ENCODE data around the gene ZNF672. TPM values are rescaled to one million over a fixed set of nuclear protein-coding genes. Genes with fewer than 3 reads are reported as not detected.

ZNF672 gene
- total and polyA plus RNA-seq, 2 of the 4 experiments (the other 2 are of a cell fraction), result 6.6 to 12.6 TPM

DNA sequence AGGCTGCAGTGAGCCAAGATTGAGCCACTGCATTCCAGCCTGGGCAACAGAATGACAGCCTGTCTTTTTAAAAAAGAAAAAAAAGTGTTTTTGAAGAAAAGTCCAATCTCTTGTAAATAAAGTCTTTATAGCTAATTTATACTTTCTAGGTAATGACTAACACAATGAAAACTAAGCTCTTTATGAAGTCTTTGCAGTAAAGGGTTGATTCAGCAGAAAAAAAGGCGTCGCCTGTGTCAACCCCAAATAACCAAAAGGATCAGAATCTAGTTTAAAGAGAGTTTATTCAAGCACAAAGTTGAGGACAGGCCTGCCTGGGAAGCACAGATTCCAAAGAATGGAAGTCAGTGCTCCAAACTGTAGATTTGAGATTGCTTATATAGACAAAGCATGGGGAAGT, 53.7 kb downstream of the ZNF672 start (continued):
- TF ChIP-seq CHD1 (IDR thresholded peaks at IDR 0.05; ENCODE audit: low read depth, low read length) (no peak), MXI1 (IDR thresholded peaks at IDR 0.05; ENCODE audit: borderline replicate concordance, low read depth, low read length) (no peak)

DNA sequence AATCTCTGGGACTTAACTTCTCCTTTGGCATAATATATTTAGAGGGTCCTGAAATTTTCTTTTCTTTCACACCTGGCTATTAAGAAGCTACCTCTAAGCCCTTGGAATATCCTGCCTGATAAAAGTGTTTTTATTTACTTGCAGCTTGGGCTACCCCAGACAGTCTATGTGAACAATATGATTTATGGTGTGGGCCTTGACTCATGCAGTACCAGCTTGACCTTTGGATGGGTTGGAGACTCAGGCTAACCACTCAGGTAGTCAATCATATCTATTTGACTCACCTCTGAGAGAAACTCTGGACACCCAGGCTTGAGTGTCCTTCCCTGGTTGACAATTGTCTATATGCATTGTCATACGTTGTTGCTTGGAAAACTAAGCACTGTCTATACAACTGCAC, 54.6 kb downstream of the ZNF672 start:
- no CpG with 5 or more reads among the region's 1 CpG for WGBS, 2 experiments (ENCODE audit: extremely low coverage in 2 of 2, insufficient read length in 1 of 2)
- TF ChIP-seq RFX5 (IDR thresholded peaks at IDR 0.05; ENCODE audit: low read depth, low read length), result no peak
- TF ChIP-seq, protein P1, sequence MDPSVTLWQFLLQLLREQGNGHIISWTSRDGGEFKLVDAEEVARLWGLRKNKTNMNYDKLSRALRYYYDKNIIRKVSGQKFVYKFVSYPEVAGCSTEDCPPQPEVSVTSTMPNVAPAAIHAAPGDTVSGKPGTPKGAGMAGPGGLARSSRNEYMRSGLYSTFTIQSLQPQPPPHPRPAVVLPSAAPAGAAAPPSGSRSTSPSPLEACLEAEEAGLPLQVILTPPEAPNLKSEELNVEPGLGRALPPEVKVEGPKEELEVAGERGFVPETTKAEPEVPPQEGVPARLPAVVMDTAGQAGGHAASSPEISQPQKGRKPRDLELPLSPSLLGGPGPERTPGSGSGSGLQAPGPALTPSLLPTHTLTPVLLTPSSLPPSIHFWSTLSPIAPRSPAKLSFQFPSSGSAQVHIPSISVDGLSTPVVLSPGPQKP (IDR thresholded peaks at IDR 0.05; ENCODE audit: borderline replicate concordance, low read depth, low read length), result no peak
- intact Hi-C loops (cut with micrococcal nuclease) (no loop called here), in situ Hi-C loops (cut with MboI; ENCODE audit: low sequenced_read_pairs) (no loop called here), dilution Hi-C loops (cut with HindIII; ENCODE audit: low sequenced_read_pairs, unreplicated experiment) (no loop called here)
- no peaks in the 10 kb centered on the region for H3K36me3 ChIP-seq (ENCODE audit: control insufficient read depth, insufficient read depth, low read length)
- no peak overlapping the region for H2BK20ac ChIP-seq (ENCODE audit: low read depth, low read length)
- no peak overlapping the region for H3K18ac ChIP-seq (ENCODE audit: low read depth, low read length)
- no peak overlapping the region for H4K8ac ChIP-seq (ENCODE audit: low read depth in 2 of 2, low read length in 2 of 2)
- no peak overlapping the region for H2AK5ac ChIP-seq (ENCODE audit: low read depth, low read length)
- no peak overlapping the region for H3K14ac ChIP-seq (replicated peaks; ENCODE audit: low read depth, low read length)
- H3K4me3 ChIP-seq (ENCODE audit: insufficient read depth, low read depth, low read length), result no peak overlapping the region
- no peak overlapping the region for H3K56ac ChIP-seq (ENCODE audit: extremely low read depth, insufficient read depth, low read length)
- H3K9ac ChIP-seq (ENCODE audit: low read depth, low read length), result no peak overlapping the region
- no peak overlapping the region for H2BK5ac ChIP-seq (ENCODE audit: low read depth, low read length, poor library complexity, severe bottlenecking)
- H3K9me1 ChIP-seq (ENCODE audit: insufficient read depth, low read length), result peaks cover 5% of the 10 kb centered on the region; the same call in 1 of the 2 replicates
- H4K5ac ChIP-seq (ENCODE audit: low read depth, low read length), result no peak overlapping the region
- POLR2A ChIA-PET (ENCODE audit: unreplicated experiment), result interaction anchor here (0.6 kb wide), 1 partner anchor 11 kb away, joined by 3 read pairs; no protein-coding TSS in a partner anchor
- ATAC-seq (ENCODE audit: low read depth) (no peak), DNase-seq (no peak)
- H4K20me1 ChIP-seq (ENCODE audit: insufficient read depth, low read length), result no peaks in the 10 kb centered on the region
- H2AK9ac ChIP-seq (replicated peaks; ENCODE audit: low read depth, low read length, poor library complexity), result no peak overlapping the region
- no peak overlapping the region for H3K27ac ChIP-seq (ENCODE audit: insufficient read depth, low read length)
- no peak overlapping the region for H2BK15ac ChIP-seq (ENCODE audit: low read depth, low read length)
- CTCF ChIA-PET, result no interaction called here
- no peak overlapping the region for H3K4ac ChIP-seq (ENCODE audit: low read depth, low read length)
- H2BK120ac ChIP-seq (ENCODE audit: low read depth, low read length), result no peak overlapping the region
- BruUV-seq (replicated peaks), result no TSS peak
- no peak overlapping the region for H3K23ac ChIP-seq (ENCODE audit: low read depth, low read length)
- no peak overlapping the region for H2AFZ ChIP-seq (replicated peaks; ENCODE audit: low read length, poor library complexity)
- H4K91ac ChIP-seq (ENCODE audit: insufficient read depth, low read depth, low read length), result no peak overlapping the region
- H3K79me1 ChIP-seq (ENCODE audit: low read depth in 1 of 2, low read length in 2 of 2), result no peaks in the 10 kb centered on the region
- H3K27me3 ChIP-seq (ENCODE audit: control insufficient read depth, insufficient read depth, low read length), result peaks cover 2% of the 10 kb centered on the region; the same call in 1 of the 2 replicates
- H3K9me3 ChIP-seq (ENCODE audit: control insufficient read depth, insufficient read depth, low read length), result no peaks in the 10 kb centered on the region
- no peaks in the 10 kb centered on the region for H3K4me1 ChIP-seq (ENCODE audit: control insufficient read depth, insufficient read depth, low read length)
- no peak overlapping the region for H3K4me2 ChIP-seq (ENCODE audit: low read depth, low read length)

Measured in IMR-90 (cell line).